ENCODE results near the gene TOP3B.
"Not testable (repeated sequence)": the region's sequence is repeated elsewhere in the genome, so short reads cannot be mapped to it uniquely, and the experiment has no call there.

TOP3B gene

DNA sequence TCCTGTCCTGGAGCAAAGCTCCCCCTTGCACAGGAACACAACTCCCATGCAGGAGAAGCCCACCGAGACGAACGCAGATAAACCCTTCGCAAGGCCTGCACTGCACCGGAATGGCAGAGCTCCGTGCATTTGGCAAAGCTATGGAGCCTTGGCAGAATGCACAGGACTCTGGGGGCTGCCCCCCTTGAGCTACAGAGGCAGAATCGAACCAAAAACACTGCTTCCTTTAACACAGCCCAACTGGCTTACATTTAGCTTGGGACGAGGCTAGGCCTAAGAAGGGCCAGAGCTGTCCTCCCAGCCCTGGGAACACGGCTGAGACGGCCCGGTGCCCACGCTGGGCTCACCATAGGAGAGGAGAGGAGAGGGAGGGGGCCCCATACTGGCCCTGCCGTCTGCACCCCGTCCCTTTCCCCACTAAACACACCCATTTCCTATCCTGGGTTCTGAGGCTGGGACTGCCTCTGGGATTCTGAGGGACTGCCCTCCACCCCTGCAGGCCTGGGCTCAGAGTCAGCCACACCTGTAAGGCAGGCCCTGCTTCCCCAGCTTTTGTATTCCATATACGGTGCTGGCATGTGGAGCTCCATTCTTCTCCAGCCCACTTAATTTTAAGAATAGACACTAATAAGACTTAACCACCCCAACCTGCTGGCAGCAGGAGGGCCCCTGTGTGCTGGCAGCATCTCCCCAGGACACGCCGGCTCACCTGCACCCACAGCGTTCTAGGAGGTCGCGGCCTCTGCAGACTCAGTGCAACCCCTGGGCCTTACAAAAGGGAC lies 62.9 kb downstream of the TOP3B start:
- DNase-seq: no peak

DNA sequence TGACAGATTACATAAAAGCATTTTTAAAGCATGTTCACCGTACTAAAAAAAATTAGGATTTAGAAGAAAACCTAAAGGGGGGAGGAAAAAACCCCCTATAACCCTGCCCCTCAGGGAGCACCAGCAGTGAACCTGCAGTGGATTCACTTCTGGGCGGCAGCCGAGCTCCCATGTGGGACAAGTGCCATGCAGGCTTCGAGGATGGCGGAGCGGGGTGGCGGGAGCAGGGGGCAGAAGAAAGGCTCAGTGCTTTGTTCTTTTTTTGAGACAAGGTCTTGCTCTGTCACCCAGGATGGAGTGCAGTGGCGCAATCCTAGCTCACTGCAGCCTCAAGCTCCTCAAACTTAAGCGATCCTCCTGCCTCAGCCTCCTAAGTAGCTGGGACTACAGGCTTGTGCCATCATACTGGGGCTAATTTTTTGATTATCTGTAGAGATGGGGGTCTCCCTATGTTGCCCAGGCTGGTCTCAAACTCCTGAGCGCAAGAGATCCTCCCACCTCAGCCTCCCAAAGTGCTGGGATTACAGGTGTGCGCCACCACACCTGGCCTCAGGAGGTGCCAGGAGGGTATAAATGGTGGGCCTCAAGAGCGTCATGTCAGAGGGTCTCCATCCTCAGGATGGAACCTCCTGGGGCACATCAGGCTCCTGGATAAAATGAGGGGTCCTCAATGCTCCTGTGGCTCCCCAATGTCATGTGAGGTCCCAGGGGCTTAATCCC lies 64.0 kb downstream of the TOP3B start:
- no peak for DNase-seq

DNA sequence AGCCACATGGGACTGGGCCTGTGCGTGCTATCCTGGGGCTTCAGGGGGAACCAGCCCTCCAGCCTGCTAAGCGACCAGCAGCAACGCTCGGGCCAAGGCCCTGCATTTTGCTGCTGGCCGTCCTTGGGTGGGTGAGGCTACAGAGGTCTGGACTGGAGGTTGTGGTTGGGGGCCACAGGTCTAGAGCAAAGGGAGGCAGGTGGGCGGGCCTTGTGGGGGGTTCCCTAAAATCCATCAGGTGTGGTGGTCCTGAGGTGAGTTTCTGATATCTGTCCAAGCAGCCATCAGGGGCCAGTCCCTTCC lies 64.7 kb downstream of the TOP3B start:
- DNase-seq: no peak

GRCh38 chr22:21917181-21917958 lies 65.2 kb downstream of the TOP3B start:
- DNase-seq: no peak

DNA sequence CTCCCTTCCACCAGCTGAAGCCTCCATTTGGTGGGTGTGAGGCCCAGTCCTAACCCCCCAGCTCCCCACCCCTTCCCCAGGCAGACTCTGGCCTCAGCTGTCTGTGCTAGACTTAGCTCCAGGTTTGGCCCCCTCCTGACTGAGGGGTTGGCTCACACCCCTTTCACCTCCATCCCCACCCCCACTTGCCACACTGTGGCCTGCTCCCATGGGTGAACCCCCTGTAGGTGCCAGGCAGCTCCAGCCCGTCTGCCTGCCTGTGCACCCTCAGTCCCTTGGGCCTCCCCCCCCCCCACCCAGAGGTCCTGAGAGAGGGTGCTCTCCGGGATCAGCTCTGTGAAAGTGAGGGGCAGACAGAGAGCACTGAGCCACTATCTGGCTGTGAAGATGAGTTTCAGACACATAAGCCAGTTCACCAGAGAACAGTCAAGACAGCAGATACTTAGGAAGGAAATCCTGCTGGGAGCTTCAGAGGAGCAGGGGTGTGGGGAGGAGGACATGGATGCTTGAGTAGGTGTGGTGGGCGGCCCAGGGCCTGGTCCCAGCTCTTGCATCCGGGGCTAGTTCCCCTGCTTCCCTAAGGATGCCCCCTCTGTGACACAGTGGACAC lies 66.2 kb downstream of the TOP3B start:
- DNase-seq: no peak

DNA sequence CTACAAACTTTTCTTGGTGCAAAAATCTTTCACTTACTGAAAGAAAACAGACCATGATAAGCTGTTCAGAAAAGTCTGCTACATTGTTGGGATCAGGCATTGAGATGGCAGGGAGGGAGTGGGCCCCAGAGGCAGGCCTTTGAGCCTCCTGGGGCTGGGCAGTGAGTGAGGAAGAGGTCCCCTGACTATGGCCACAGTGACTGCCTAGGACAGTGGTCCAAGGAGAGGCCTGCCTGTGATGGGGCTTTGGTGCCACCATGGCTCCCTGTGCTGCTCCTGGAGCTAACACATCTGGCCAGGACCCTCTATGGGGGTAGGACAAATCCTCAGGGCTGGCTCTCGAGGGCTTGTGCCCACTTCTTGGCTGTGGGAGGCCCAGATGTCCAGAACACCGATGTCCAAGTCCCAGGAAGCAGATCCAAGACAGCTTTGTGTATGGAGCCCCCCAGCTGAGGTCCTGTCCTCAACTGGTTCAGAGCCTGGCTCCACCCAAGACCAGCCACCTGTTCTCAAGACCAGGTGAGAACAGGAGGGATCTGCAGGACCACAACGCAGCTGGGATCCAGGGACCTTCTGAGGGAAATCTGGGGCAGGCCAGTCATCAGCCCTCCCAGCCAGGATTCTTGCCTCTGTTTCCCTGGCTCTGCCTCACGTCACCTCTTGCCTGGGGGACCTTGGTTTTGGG lies 66.8 kb downstream of the TOP3B start:
- no peak for DNase-seq

DNA sequence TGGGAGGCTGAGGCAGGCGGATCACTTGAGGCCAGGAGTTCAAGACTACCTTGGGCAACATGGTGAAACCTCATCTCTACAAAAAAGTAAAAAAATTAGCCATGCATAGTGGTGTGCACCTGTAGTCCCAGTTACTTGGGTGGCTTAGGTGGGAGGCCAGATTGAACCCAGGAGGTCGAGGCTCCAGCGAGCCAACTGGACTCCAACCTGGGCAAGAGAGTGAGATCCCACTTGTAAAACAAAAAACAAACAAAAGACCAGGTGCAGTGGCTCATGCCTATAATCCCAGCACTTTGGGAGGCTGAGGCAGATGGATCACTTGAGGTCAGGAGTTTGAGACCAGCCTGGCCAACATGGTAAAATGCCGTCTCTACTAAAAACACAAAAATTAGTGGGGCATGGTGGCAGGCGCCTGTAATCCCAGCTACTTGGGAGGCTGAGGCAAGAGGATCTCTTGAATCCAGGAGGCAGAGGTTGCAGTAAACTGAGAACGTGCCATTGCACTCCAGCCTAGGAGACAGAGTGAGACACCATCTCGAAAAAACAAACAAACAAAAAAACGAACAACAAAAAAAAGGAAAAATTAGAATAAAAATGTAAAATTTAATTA lies 68.4 kb downstream of the TOP3B start:
- not testable (repeated sequence) for DNase-seq

DNA sequence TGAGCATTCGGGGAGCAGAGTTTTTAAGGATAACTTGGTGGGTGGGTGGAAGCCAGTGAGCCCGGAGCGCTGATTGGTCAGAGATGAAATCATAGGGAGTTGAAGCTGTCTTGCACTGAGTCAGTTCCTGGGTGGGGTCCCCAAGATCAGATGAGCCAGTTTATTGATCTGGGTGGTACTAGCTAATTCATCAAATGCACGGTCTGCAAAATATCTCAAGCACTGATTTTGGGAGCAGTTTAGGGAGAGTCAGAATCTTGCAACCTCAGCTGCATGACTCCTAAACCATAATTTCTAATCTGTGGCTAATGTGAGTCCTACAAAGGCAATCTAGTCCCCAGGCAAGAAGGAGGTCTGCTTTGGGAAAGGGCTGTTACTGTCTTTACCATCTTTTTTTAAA lies 72.2 kb downstream of the TOP3B start:
- DNase-seq: not testable (repeated sequence)

- DNase-seq: no peak
These were observed 72.7 kb downstream of the TOP3B start for GRCh38 chr22:21909871-21910270.

- no peak for DNase-seq
These were observed 74.7 kb downstream of the TOP3B start for GRCh38 chr22:21907638-21908522.

Data from NCI-H2107 (cell line).